HFF-Myc (cell line): ENCODE measurements around the gene VSIG10L.

Experiments
- DNase-seq: peaks from one replicate; pipeline ENCODE4 v3.0.0-alpha.2; 2011; ENCODE audit warnings: low read depth; ENCODE audit errors: extremely low read depth
- H3K4me3 ChIP-seq: replicated peaks from 2 replicates; pipeline ENCODE4 v1.5.1; 2011; ENCODE audit warnings: low read depth, mild to moderate bottlenecking, control low read depth, low read length
- TF ChIP-seq, protein P1 (sequence below): IDR thresholded peaks from 2 replicates; pipeline ENCODE4 v1.5.1; 2012; ENCODE audit warnings: mild to moderate bottlenecking, low read depth, low read length, control low read depth; ENCODE audit errors: missing control alignments

The VSIG10L gene

DNA sequence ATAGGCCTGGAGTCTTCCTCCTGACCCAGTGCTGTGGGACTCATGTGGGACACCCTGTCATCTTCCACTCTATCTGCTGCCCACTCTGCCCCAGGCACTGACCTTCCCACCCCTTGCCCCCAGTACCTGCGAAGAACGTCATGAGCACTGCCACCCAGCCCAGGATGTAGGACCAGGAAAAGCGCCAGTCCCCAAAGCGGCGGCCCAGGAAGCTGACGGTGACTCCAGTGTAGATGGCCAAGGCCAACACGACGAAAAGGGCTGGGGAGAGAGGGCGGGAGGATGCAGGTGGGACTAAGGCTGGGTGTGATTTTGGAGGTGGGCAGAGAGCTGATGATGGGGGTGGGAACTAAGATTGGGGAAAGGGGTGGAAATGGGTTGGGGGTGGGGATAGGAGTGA lies 38.4 kb upstream of the VSIG10L start:
- no peak overlapping the region for H3K4me3 ChIP-seq
- TF ChIP-seq, protein P1, sequence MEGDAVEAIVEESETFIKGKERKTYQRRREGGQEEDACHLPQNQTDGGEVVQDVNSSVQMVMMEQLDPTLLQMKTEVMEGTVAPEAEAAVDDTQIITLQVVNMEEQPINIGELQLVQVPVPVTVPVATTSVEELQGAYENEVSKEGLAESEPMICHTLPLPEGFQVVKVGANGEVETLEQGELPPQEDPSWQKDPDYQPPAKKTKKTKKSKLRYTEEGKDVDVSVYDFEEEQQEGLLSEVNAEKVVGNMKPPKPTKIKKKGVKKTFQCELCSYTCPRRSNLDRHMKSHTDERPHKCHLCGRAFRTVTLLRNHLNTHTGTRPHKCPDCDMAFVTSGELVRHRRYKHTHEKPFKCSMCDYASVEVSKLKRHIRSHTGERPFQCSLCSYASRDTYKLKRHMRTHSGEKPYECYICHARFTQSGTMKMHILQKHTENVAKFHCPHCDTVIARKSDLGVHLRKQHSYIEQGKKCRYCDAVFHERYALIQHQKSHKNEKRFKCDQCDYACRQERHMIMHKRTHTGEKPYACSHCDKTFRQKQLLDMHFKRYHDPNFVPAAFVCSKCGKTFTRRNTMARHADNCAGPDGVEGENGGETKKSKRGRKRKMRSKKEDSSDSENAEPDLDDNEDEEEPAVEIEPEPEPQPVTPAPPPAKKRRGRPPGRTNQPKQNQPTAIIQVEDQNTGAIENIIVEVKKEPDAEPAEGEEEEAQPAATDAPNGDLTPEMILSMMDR = no peak
- DNase-seq = no peak

DNA sequence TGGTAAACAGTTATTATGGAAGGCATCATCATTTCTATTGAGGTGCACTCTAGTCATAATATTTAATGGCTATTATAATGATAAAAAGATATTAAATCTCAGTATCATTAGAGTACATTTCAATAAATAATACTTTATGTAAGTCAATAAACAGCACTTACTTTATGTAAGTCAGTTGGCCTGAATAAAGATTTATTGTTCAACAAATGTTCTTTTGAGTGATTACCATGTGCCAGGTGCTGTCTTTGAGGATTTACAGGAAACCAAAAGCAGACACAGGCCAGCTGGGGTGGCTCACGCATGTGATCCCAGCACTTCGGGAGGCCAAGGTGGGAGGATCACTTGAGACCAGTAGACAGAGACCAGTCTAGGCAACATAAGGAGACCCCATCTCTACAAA lies 35.5 kb upstream of the VSIG10L start:
- TF ChIP-seq, protein P1 = no peak

GRCh38 chr19:51375504-51376221 lies 33.7 kb upstream of the VSIG10L start:
- no peak for DNase-seq
- H3K4me3 ChIP-seq = no peak overlapping the region
- TF ChIP-seq, protein P1 = no peak

More for the DNA sequence above, 35.5 kb upstream of the VSIG10L start:
- DNase-seq = no peak
- H3K4me3 ChIP-seq = no peak overlapping the region

- no peak within 1 kb of the TSS for H3K4me3 ChIP-seq
- no peak for DNase-seq
- TF ChIP-seq, protein P1 = no peak
These were observed 30.9 kb upstream of the VSIG10L start, which contains the start of gene NKG7 for GRCh38 chr19:51372649-51373504. Gene NKG7, minus strand, starts transcription at chr19:51372654. Its CDS starts 119 bp downstream, at chr19:51372535.

DNA sequence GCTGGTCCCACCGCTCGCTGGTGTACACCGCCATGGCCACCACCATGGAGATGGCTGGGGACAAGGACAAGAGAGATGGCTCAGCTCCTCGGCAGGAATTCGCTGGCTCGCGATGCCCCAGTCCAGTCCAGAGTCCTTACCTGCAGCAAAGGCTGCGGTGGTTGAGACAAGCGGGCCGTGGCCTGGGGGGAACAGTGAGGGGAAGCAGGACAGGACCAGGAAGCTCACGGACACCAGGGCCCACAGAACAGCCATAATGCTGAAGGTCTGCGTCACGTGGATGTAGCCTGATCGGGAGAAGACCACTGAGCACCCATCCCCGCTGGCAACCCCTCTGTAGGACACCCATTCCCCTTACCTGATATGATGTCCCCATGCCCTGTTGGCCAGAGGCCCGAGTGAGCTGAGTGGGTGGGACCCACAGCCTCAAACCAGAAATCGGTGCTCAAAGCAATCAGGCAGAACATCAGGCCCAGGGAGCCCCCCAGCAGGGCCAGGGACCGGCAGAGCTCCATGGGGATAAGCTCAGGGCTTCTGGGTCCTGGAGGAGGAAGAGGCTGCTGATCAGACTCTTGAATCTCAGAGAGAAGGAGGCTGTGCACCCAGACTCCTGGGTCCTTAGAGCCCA lies 30.2 kb upstream of the VSIG10L start:
- no peak overlapping the region for H3K4me3 ChIP-seq
- no peak for DNase-seq
- TF ChIP-seq, protein P1 = no peak

DNA sequence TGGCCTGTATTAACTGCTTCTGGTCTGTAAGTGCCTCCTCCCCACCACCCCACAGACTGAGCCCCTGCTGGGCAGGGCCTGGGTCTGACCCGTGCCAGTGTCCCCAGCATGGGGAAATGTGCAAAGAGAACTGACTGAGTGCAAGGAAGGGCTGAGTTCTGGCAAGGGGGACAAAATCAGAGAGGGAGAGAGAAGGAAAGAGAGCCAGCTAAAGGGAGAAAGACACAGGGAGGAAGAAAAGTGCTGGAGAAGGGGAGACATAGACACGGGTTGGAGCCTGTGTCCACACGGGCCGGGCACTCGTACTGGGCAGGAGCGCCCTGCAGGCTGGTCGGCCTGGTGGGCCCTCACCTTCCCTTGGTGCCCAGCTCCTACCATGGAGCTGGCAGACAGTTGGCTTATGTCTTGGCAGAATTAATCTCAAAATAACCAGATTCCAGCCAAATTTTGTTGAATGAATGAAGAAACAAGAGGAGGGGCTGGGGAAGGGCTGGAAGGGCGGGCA lies 29.3 kb upstream of the VSIG10L start:
- DNase-seq = no peak
- TF ChIP-seq, protein P1 = no peak
- no peak overlapping the region for H3K4me3 ChIP-seq
